GM18526 (cell line): Measurements from ENCODE around the gene SEMA6C.

Source experiments
- POLR2A ChIP-seq: IDR thresholded peaks from 3 replicates; pipeline ENCODE4 v1.6.1; 2011; ENCODE audit not compliant: insufficient read length; ENCODE audit errors: extremely low read depth

The SEMA6C gene

GRCh38 chr1:151165738-151166504 is 19.5 kb upstream of the SEMA6C start, which contains the start of the genes LYSMD1 and SCNM1:
TSS of gene LYSMD1 (minus strand) at chr1:151165902. CDS start at chr1:151165258, 644 bp downstream.
TSS of gene SCNM1 (plus strand) at chr1:151166144. CDS start at chr1:151166153, 9 bp downstream.
- peak; percentile 68 for TF ChIP-seq POLR2A

GRCh38 chr1:151165281-151165737 is 18.9 kb upstream of the SEMA6C start:
- no peak for TF ChIP-seq POLR2A

GRCh38 chr1:151164732-151165280 is 18.4 kb upstream of the SEMA6C start:
- no peak for TF ChIP-seq POLR2A

GRCh38 chr1:151159373-151159772 is 12.9 kb upstream of the SEMA6C start:
- no peak for TF ChIP-seq POLR2A

- no peak for TF ChIP-seq POLR2A
These were observed 12.4 kb upstream of the SEMA6C start for GRCh38 chr1:151158751-151159251.

- TF ChIP-seq POLR2A, result no peak
These were observed 11.9 kb upstream of the SEMA6C start for GRCh38 chr1:151158326-151158725.

- no peak for TF ChIP-seq POLR2A
These were observed 10.7 kb upstream of the SEMA6C start for GRCh38 chr1:151157067-151157531.

- TF ChIP-seq POLR2A, result peak; percentile 27
These were observed 10.0 kb upstream of the SEMA6C start, which contains the start of gene TNFAIP8L2 for GRCh38 chr1:151156515-151156819. TSS of gene TNFAIP8L2 (plus strand) at chr1:151156649. CDS start at chr1:151158698, 2,049 bp downstream.

GRCh38 chr1:151147665-151148064 is 1.2 kb upstream of the SEMA6C start:
- TF ChIP-seq POLR2A, result no peak

- TF ChIP-seq POLR2A, result no peak
These were observed 687 bp upstream of the SEMA6C start for GRCh38 chr1:151147132-151147503.

- no peak for TF ChIP-seq POLR2A
These were observed 389 bp downstream of the SEMA6C start for GRCh38 chr1:151146072-151146411.

- no peak for TF ChIP-seq POLR2A
These were observed 943 bp downstream of the SEMA6C start for GRCh38 chr1:151145304-151146071.

GRCh38 chr1:151144474-151145303 is 1.7 kb downstream of the SEMA6C start:
- no peak for TF ChIP-seq POLR2A

- no peak for TF ChIP-seq POLR2A
These were observed 2.4 kb downstream of the SEMA6C start for GRCh38 chr1:151143986-151144385.

GRCh38 chr1:151143057-151143435 is 3.4 kb downstream of the SEMA6C start:
- no peak for TF ChIP-seq POLR2A
